CD4-positive, CD25-positive, alpha-beta regulatory T cell (primary cell): ENCODE measurements around the gene NOCT. TPM values are rescaled to one million over a fixed set of nuclear protein-coding genes. Genes with fewer than 3 reads are reported as not detected.
A peak's percentile ranks its signal among the peaks of the same experiment; 100 is the strongest.

Experiments used
- ATAC-seq, 2 donors: fragments of 150-1000 bp; cut with Tn5 transposase; one replicate each; pipeline ENCODE4 v1.10.0; 2021; ENCODE audit warnings: low read depth in 2 of 2, moderate number of reproducible peaks in 2 of 2, moderate library complexity in 1 of 2
- DNase-seq, 3 donors: peaks; one replicate each; pipeline versions ENCODE4 v3.0.0 to v3.0.0-alpha.2; 2012 to 2022; ENCODE audit warnings: mixed read lengths in 1 of 3
- H3K27ac ChIP-seq: one replicate; pipeline ENCODE4 v1.7.0; 2013; ENCODE audit warnings: mild to moderate bottlenecking, low read length; ENCODE audit not compliant: insufficient read depth, poor library complexity, severe bottlenecking
- H3K27me3 ChIP-seq: one replicate; pipeline ENCODE4 v1.7.0; 2013; ENCODE audit warnings: low read length; ENCODE audit not compliant: control insufficient read depth, insufficient read depth
- H3K36me3 ChIP-seq: one replicate; pipeline ENCODE4 v1.7.0; 2013; ENCODE audit warnings: mild to moderate bottlenecking, low read length, moderate library complexity; ENCODE audit not compliant: control insufficient read depth, insufficient read depth
- H3K4me1 ChIP-seq: 2 replicates; pipeline ENCODE4 v1.7.0; 2013; ENCODE audit warnings: mild to moderate bottlenecking, low read length; ENCODE audit not compliant: insufficient read depth, control insufficient read depth, poor library complexity, severe bottlenecking
- H3K4me3 ChIP-seq: one replicate; pipeline ENCODE4 v1.7.0; 2013; ENCODE audit warnings: low read depth, mild to moderate bottlenecking, low read length, moderate library complexity
- H3K9me3 ChIP-seq, 2 experiments: 1 replicate in 1 of 2; 2 replicates in 1 of 2; pipeline ENCODE4 v1.7.0; 2013; ENCODE audit warnings: low read length in 2 of 2, mild to moderate bottlenecking in 1 of 2, moderate library complexity in 1 of 2; ENCODE audit not compliant: control insufficient read depth in 2 of 2
- H3K27ac Mint-ChIP-seq, 3 donors: one replicate each; pipeline ENCODE4 v1.8.0; 2020 to 2022; ENCODE audit warnings: mild to moderate bottlenecking in 3 of 3, mixed read lengths in 3 of 3, moderate library complexity in 2 of 3
- H3K27me3 Mint-ChIP-seq: one replicate; pipeline ENCODE4 v1.8.0; 2022; ENCODE audit warnings: mild to moderate bottlenecking, mixed read lengths
- H3K36me3 Mint-ChIP-seq: one replicate; pipeline ENCODE4 v1.8.0; 2020; ENCODE audit warnings: mixed read lengths
- H3K4me1 Mint-ChIP-seq, 4 donors: one replicate each; pipeline ENCODE4 v1.8.0; 2020 to 2022; ENCODE audit warnings: mixed read lengths in 4 of 4, mild to moderate bottlenecking in 1 of 4
- H3K4me3 Mint-ChIP-seq, 4 donors: one replicate each; pipeline ENCODE4 v1.8.0; 2020 to 2022; ENCODE audit warnings: mild to moderate bottlenecking in 4 of 4, mixed read lengths in 4 of 4, moderate library complexity in 3 of 4
- H3K9me3 Mint-ChIP-seq, 7 donors: one replicate each; pipeline ENCODE4 v1.8.0; 2020 to 2022; ENCODE audit warnings: mixed read lengths in 7 of 7, mild to moderate bottlenecking in 3 of 7, moderate library complexity in 2 of 7
- polyA plus RNA-seq, 4 donors: library from polyadenylated mRNA; unstranded; fragments of 300-500 nt; fragmentation: Illumina TruSeq; gene quantifications; one replicate each; pipeline ENCODE4 v1.2.3, GENCODE V29; 2021
- total RNA-seq: library from RNA; stranded (reverse); gene quantifications from one replicate; pipeline ENCODE4 v1.2.3, GENCODE V29; 2022

NOCT gene
- total RNA-seq (14.6 TPM), polyA plus RNA-seq (under 1 TPM in 3 of 4 donors, not detected in 1; 0.14 to 0.44 (median 0.24) TPM)

GRCh38 chr4:139015269-139015947 is at the start of gene NOCT:
TSS of gene NOCT (plus strand) at chr4:139015781. CDS start at chr4:139015982, 201 bp downstream.
- DNase-seq = peak; percentile 88 to 93 (median 89)
- peak within 1 kb of the TSS; percentile 94 to 98 (median 97) for H3K27ac Mint-ChIP-seq
- H3K27me3 Mint-ChIP-seq = no peaks in the 10 kb centered on the region

GRCh38 chr4:138967313-138967712 is 48.3 kb upstream of the NOCT start:
- no peak for ATAC-seq

More at GRCh38 chr4:139015269-139015947, at the start of gene NOCT:
- Histone ChIP-seq H3K27ac (peak within 1 kb of the TSS; percentile 85), H3K4me1 (peaks cover 20% of the 10 kb centered on the region), H3K36me3 (no peaks in the 10 kb centered on the region), H3K4me3 (peak within 1 kb of the TSS; percentile 87), H3K27me3 (no peaks in the 10 kb centered on the region), H3K9me3 (no peaks in the 10 kb centered on the region)
- H3K4me1 Mint-ChIP-seq = peaks cover 9 to 30% (median 19%) of the 10 kb centered on the region in 4 donors
- no peaks in the 10 kb centered on the region for H3K9me3 Mint-ChIP-seq
- ATAC-seq = peak; percentile 94
- H3K4me3 Mint-ChIP-seq = peak within 1 kb of the TSS; percentile 78 to 96 (median 90)
- no peaks in the 10 kb centered on the region for H3K36me3 Mint-ChIP-seq

GRCh38 chr4:138972956-138973801 is 42.4 kb upstream of the NOCT start:
- Histone ChIP-seq H3K4me1 (no peaks in the 10 kb centered on the region), H3K9me3 (no peaks in the 10 kb centered on the region), H3K4me3 (no peak overlapping the region), H3K27me3 (no peaks in the 10 kb centered on the region), H3K36me3 (no peaks in the 10 kb centered on the region), H3K27ac (no peak overlapping the region)
- no peak for DNase-seq
- no peak for ATAC-seq
- Mint-ChIP-seq H3K36me3 (no peaks in the 10 kb centered on the region), H3K27me3 (no peaks in the 10 kb centered on the region), H3K4me1 (no peaks in the 10 kb centered on the region), H3K4me3 (no peak overlapping the region), H3K9me3 (peaks cover 0 to 2% (median 0%) of the 10 kb centered on the region in 7 donors), H3K27ac (no peak overlapping the region)

More at GRCh38 chr4:138967313-138967712, 48.3 kb upstream of the NOCT start:
- DNase-seq = no peak
- Histone ChIP-seq H3K9me3 (no peaks in the 10 kb centered on the region), H3K36me3 (no peaks in the 10 kb centered on the region), H3K27ac (no peak overlapping the region), H3K4me1 (no peaks in the 10 kb centered on the region), H3K4me3 (no peak overlapping the region), H3K27me3 (no peaks in the 10 kb centered on the region)
- Mint-ChIP-seq H3K9me3 (peaks cover 0 to 5% (median 0%) of the 10 kb centered on the region in 7 donors), H3K4me3 (no peak overlapping the region), H3K4me1 (no peaks in the 10 kb centered on the region), H3K27me3 (no peaks in the 10 kb centered on the region), H3K36me3 (no peaks in the 10 kb centered on the region), H3K27ac (no peak overlapping the region)

- peaks cover 2% of the 10 kb centered on the region for H3K27me3 Mint-ChIP-seq
- H3K9me3 ChIP-seq = no peaks in the 10 kb centered on the region
- DNase-seq (no peak), ATAC-seq (no peak)
- H3K27ac ChIP-seq = no peak overlapping the region
- no peaks in the 10 kb centered on the region for H3K4me1 Mint-ChIP-seq
- no peaks in the 10 kb centered on the region for H3K27me3 ChIP-seq
- H3K4me1 ChIP-seq = no peaks in the 10 kb centered on the region
- no peak overlapping the region for H3K27ac Mint-ChIP-seq
- H3K4me3 ChIP-seq = no peak overlapping the region
- H3K4me3 Mint-ChIP-seq = no peak overlapping the region
- H3K36me3 Mint-ChIP-seq = no peaks in the 10 kb centered on the region
- no peaks in the 10 kb centered on the region for H3K36me3 ChIP-seq
- H3K9me3 Mint-ChIP-seq = peaks cover 0 to 2% (median 0%) of the 10 kb centered on the region in 7 donors
Observed at GRCh38 chr4:138975225-138975624, 40.4 kb upstream of the NOCT start.

- H3K36me3 Mint-ChIP-seq = no peaks in the 10 kb centered on the region
- H3K4me1 Mint-ChIP-seq = no peaks in the 10 kb centered on the region
- Histone ChIP-seq H3K9me3 (no peaks in the 10 kb centered on the region), H3K27ac (no peak overlapping the region), H3K36me3 (no peaks in the 10 kb centered on the region), H3K4me3 (no peak overlapping the region), H3K4me1 (no peaks in the 10 kb centered on the region), H3K27me3 (no peaks in the 10 kb centered on the region)
- H3K4me3 Mint-ChIP-seq = no peak overlapping the region
- no peak for DNase-seq
- no peak for ATAC-seq
- peaks cover 4% of the 10 kb centered on the region for H3K27me3 Mint-ChIP-seq
- H3K27ac Mint-ChIP-seq = no peak overlapping the region
- H3K9me3 Mint-ChIP-seq = peaks cover 0 to 2% (median 0%) of the 10 kb centered on the region in 7 donors
Observed at GRCh38 chr4:138976526-138976925, 39.1 kb upstream of the NOCT start.

GRCh38 chr4:138977524-138977923 is 38.1 kb upstream of the NOCT start:
- no peak overlapping the region for H3K4me3 Mint-ChIP-seq
- Histone ChIP-seq H3K36me3 (no peaks in the 10 kb centered on the region), H3K27me3 (no peaks in the 10 kb centered on the region), H3K4me3 (no peak overlapping the region), H3K9me3 (no peaks in the 10 kb centered on the region), H3K4me1 (no peaks in the 10 kb centered on the region), H3K27ac (no peak overlapping the region)
- H3K36me3 Mint-ChIP-seq = no peaks in the 10 kb centered on the region
- peaks cover 0 to 2% (median 0%) of the 10 kb centered on the region in 7 donors for H3K9me3 Mint-ChIP-seq
- H3K27me3 Mint-ChIP-seq = peaks cover 4% of the 10 kb centered on the region
- no peak for DNase-seq
- H3K4me1 Mint-ChIP-seq = no peaks in the 10 kb centered on the region
- H3K27ac Mint-ChIP-seq = no peak overlapping the region
- no peak for ATAC-seq

- Mint-ChIP-seq H3K4me1 (no peaks in the 10 kb centered on the region), H3K27me3 (peaks cover 4% of the 10 kb centered on the region), H3K27ac (no peak overlapping the region), H3K9me3 (peaks cover 0 to 2% (median 0%) of the 10 kb centered on the region in 7 donors), H3K36me3 (no peaks in the 10 kb centered on the region), H3K4me3 (no peak overlapping the region)
- Histone ChIP-seq H3K4me3 (no peak overlapping the region), H3K4me1 (no peaks in the 10 kb centered on the region), H3K36me3 (no peaks in the 10 kb centered on the region), H3K9me3 (no peaks in the 10 kb centered on the region), H3K27ac (no peak overlapping the region), H3K27me3 (no peaks in the 10 kb centered on the region)
- DNase-seq = no peak
- ATAC-seq = no peak
Observed at GRCh38 chr4:138978028-138978585, 37.5 kb upstream of the NOCT start.
